ENCODE data around the gene P4HB.

DNA sequence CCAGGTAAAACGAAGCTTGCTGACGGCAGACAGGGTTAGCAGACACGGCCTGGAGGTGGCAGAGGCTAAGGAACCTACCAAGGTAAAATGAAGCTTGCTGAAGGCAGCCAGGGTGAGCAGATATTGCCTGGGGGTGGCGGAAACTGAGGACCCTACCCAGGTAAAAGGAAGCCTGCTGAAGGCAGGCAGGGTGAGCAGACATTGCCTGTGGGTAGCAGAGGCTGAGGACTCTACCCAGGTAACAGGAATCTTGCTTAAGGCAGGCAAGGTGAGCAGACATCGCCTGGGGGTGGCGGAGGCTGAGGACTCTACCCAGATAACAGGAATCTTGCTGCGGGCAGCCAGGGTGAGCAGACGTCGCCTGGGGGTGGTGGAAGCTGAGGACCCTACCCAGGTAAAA lies 59.0 kb downstream of the P4HB start:
- TF ChIP-seq SMC3 (conservative IDR thresholded peaks at IDR 0.05; ENCODE audit: poor library complexity) (no peak), POLR2AphosphoS5 (IDR thresholded peaks at IDR 0.05) (no peak)
- TF ChIP-seq, protein P1, sequence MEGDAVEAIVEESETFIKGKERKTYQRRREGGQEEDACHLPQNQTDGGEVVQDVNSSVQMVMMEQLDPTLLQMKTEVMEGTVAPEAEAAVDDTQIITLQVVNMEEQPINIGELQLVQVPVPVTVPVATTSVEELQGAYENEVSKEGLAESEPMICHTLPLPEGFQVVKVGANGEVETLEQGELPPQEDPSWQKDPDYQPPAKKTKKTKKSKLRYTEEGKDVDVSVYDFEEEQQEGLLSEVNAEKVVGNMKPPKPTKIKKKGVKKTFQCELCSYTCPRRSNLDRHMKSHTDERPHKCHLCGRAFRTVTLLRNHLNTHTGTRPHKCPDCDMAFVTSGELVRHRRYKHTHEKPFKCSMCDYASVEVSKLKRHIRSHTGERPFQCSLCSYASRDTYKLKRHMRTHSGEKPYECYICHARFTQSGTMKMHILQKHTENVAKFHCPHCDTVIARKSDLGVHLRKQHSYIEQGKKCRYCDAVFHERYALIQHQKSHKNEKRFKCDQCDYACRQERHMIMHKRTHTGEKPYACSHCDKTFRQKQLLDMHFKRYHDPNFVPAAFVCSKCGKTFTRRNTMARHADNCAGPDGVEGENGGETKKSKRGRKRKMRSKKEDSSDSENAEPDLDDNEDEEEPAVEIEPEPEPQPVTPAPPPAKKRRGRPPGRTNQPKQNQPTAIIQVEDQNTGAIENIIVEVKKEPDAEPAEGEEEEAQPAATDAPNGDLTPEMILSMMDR (IDR thresholded peaks at IDR 0.05; ENCODE audit: poor library complexity, severe bottlenecking): no peak
- TF ChIP-seq, protein P2, sequence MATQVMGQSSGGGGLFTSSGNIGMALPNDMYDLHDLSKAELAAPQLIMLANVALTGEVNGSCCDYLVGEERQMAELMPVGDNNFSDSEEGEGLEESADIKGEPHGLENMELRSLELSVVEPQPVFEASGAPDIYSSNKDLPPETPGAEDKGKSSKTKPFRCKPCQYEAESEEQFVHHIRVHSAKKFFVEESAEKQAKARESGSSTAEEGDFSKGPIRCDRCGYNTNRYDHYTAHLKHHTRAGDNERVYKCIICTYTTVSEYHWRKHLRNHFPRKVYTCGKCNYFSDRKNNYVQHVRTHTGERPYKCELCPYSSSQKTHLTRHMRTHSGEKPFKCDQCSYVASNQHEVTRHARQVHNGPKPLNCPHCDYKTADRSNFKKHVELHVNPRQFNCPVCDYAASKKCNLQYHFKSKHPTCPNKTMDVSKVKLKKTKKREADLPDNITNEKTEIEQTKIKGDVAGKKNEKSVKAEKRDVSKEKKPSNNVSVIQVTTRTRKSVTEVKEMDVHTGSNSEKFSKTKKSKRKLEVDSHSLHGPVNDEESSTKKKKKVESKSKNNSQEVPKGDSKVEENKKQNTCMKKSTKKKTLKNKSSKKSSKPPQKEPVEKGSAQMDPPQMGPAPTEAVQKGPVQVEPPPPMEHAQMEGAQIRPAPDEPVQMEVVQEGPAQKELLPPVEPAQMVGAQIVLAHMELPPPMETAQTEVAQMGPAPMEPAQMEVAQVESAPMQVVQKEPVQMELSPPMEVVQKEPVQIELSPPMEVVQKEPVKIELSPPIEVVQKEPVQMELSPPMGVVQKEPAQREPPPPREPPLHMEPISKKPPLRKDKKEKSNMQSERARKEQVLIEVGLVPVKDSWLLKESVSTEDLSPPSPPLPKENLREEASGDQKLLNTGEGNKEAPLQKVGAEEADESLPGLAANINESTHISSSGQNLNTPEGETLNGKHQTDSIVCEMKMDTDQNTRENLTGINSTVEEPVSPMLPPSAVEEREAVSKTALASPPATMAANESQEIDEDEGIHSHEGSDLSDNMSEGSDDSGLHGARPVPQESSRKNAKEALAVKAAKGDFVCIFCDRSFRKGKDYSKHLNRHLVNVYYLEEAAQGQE (IDR thresholded peaks at IDR 0.05; ENCODE audit: borderline replicate concordance): no peak
